ENCODE measurements around the gene NPVF. TPM values are rescaled to one million over a fixed set of nuclear protein-coding genes. Genes with fewer than 3 reads are reported as not detected.

Gene NPVF
- total RNA-seq, 1 experiment from 2014 or later: not detected

GRCh38 chr7:25238066-25238725 lies 9.9 kb upstream of the NPVF start:
- Histone ChIP-seq H2AFZ (ENCODE audit: low read length) (no peak overlapping the region), H3K23ac (ENCODE audit: insufficient read length, low read depth, low read length) (no peak overlapping the region), H2AK5ac (ENCODE audit: insufficient read length, low read length) (no peak overlapping the region), H3K9ac (ENCODE audit: extremely low read depth, insufficient read length, low read length) (no peak overlapping the region), H4K5ac (ENCODE audit: insufficient read length, low read depth, low read length) (no peak overlapping the region), H3K23me2 (ENCODE audit: insufficient read length, low read depth, low read length, poor library complexity, severe bottlenecking) (no peaks in the 10 kb centered on the region), H2BK20ac (ENCODE audit: low read depth, low read length, poor library complexity, severe bottlenecking) (no peak overlapping the region), H4K20me1 (ENCODE audit: control insufficient read depth, insufficient read depth, insufficient read length) (no peaks in the 10 kb centered on the region), H3K27ac (ENCODE audit: insufficient read length, low read depth, low read length) (no peak overlapping the region), H3K18ac (ENCODE audit: insufficient read length, low read depth, low read length) (no peak overlapping the region), H3K56ac (ENCODE audit: insufficient read length, low read depth, low read length) (no peak overlapping the region), H2BK5ac (ENCODE audit: insufficient read length, low read length) (no peak overlapping the region), H2BK120ac (ENCODE audit: low read depth, low read length, poor library complexity, severe bottlenecking) (no peak overlapping the region), H3K9me3 (ENCODE audit: control insufficient read depth, low read depth, low read length) (no peaks in the 10 kb centered on the region), H2BK12ac (ENCODE audit: insufficient read length, low read depth, low read length) (no peak overlapping the region), H3K4me2 (ENCODE audit: insufficient read depth, insufficient read length, low read length) (no peak overlapping the region), H3T11ph (ENCODE audit: low read length) (no peak overlapping the region), H4K91ac (ENCODE audit: insufficient read length, low read depth, low read length) (no peak overlapping the region), H3K4ac (ENCODE audit: low read depth, low read length) (no peak overlapping the region), H3K79me1 (ENCODE audit: insufficient read depth, low read depth, low read length, poor library complexity, severe bottlenecking) (no peaks in the 10 kb centered on the region), H3K27me3 (ENCODE audit: insufficient read depth, low read length) (no peaks in the 10 kb centered on the region; the same call in 1 of the 2 replicates), H3K14ac (ENCODE audit: insufficient read depth, low read length) (no peak overlapping the region), H3K79me2 (ENCODE audit: insufficient read depth, low read length) (no peaks in the 10 kb centered on the region), H2BK15ac (ENCODE audit: low read depth, low read length) (no peak overlapping the region), H4K8ac (replicated peaks; ENCODE audit: insufficient read length, low read depth, low read length) (no peak overlapping the region), H3K4me1 (ENCODE audit: insufficient read depth, low read length) (no peaks in the 10 kb centered on the region)
- DNase-seq: no peak
- H3K27ac Mint-ChIP-seq: no peak overlapping the region
- no CpG with 5 or more reads among the region's 2 CpGs for WGBS (ENCODE audit: extremely low coverage, insufficient read length, low lambda C conversion rate)
- TF ChIP-seq CTCF (conservative IDR thresholded peaks at IDR 0.05): no peak
- H3K4me3 Mint-ChIP-seq: no peak overlapping the region
- no peaks in the 10 kb centered on the region for H3K4me1 Mint-ChIP-seq
- H3K27me3 Mint-ChIP-seq (ENCODE audit: low read depth): peaks cover 57% of the 10 kb centered on the region
- no peaks in the 10 kb centered on the region for H3K36me3 Mint-ChIP-seq (ENCODE audit: insufficient read depth in 1 of 3, low read depth in 3 of 3)
- no peaks in the 10 kb centered on the region; a peak in 1 of 5 replicates for H3K9me3 Mint-ChIP-seq
